Stimulated activated naive CD8-positive, alpha-beta T cell treated with anti-CD3 and anti-CD28 coated beads, Interleukin-15, Interleukin-2, amounts not matched to agents 100 ng/mL and 50 ng/mL, for 24 hours (primary cell): ENCODE results near the gene IMMP2L.
A peak's percentile ranks its signal among the peaks of the same experiment; 100 is the strongest.

ENCODE experiments used
- H3K27ac Mint-ChIP-seq: one replicate; pipeline ENCODE4 v1.8.0; 2021; ENCODE audit warnings: mild to moderate bottlenecking, mixed read lengths
- H3K27me3 Mint-ChIP-seq: one replicate; pipeline ENCODE4 v1.8.0; 2021; ENCODE audit warnings: mixed read lengths
- H3K36me3 Mint-ChIP-seq: one replicate; pipeline ENCODE4 v1.8.0; 2021; ENCODE audit warnings: low read depth, mixed read lengths
- H3K4me1 Mint-ChIP-seq: one replicate; pipeline ENCODE4 v1.8.0; 2021; ENCODE audit warnings: low read depth, mixed read lengths
- H3K4me3 Mint-ChIP-seq: one replicate; pipeline ENCODE4 v1.8.0; 2021; ENCODE audit warnings: mild to moderate bottlenecking, mixed read lengths
- H3K9me3 Mint-ChIP-seq: one replicate; pipeline ENCODE4 v1.8.0; 2021; ENCODE audit warnings: mixed read lengths

IMMP2L gene

GRCh38 chr7:111009526-111010040 lies 552.7 kb downstream of the IMMP2L start:
- no peaks in the 10 kb centered on the region for H3K9me3 Mint-ChIP-seq
- H3K4me3 Mint-ChIP-seq, result peak overlapping the region; percentile 30
- H3K27ac Mint-ChIP-seq, result peak overlapping the region; percentile 64
- H3K4me1 Mint-ChIP-seq, result peaks cover 10% of the 10 kb centered on the region
- H3K36me3 Mint-ChIP-seq, result no peaks in the 10 kb centered on the region
- H3K27me3 Mint-ChIP-seq, result no peaks in the 10 kb centered on the region

DNA sequence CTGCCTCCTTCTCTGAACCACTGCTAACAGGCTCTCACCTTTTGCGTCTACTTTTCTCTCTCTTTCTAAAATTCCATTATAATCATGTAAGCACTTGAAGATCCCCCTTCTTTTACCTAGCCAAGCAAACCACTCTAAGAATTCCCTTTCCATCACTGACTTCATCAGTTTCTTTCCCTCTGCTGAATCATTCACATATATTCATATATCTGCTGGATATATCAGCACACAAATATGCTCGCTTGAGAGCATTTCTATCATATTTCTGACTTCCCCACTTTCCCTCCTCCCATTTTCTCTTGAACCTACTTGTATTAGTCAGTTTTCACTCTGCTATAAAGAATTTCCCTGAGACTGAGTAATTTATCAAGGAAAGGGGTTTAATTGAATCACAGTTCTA lies 555.6 kb downstream of the IMMP2L start:
- H3K4me3 Mint-ChIP-seq, result no peak overlapping the region
- H3K36me3 Mint-ChIP-seq, result peaks cover 4% of the 10 kb centered on the region
- no peak overlapping the region for H3K27ac Mint-ChIP-seq

GRCh38 chr7:111006040-111006439 lies 556.3 kb downstream of the IMMP2L start:
- H3K27ac Mint-ChIP-seq, result no peak overlapping the region
- peaks cover 24% of the 10 kb centered on the region for H3K4me1 Mint-ChIP-seq
- no peaks in the 10 kb centered on the region for H3K27me3 Mint-ChIP-seq
- H3K9me3 Mint-ChIP-seq, result no peaks in the 10 kb centered on the region
- H3K36me3 Mint-ChIP-seq, result peaks cover 4% of the 10 kb centered on the region
- no peak overlapping the region for H3K4me3 Mint-ChIP-seq

More for the DNA sequence above, 555.6 kb downstream of the IMMP2L start:
- Mint-ChIP-seq H3K9me3 (no peaks in the 10 kb centered on the region), H3K27me3 (no peaks in the 10 kb centered on the region), H3K4me1 (peaks cover 20% of the 10 kb centered on the region)

DNA sequence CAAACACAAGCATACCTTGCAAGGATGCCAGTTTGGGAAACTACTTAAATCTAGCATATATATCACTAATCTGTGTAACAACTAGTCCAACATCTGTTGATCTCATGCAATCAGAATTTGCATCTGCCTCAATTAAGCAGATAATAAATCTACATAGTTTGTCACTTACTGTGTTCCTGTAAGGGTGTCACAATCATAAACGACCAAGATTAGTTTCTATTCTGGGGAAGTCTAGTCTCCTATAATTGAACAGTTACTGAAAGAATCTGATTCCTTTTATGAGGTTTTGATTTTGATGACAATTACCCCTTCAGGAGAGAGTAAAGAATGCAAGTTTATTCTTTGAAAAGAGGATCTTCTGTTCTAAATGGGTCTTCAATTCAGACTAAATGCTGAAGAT lies 556.8 kb downstream of the IMMP2L start:
- H3K36me3 Mint-ChIP-seq, result peaks cover 4% of the 10 kb centered on the region
- H3K4me1 Mint-ChIP-seq, result peaks cover 24% of the 10 kb centered on the region
- no peaks in the 10 kb centered on the region for H3K9me3 Mint-ChIP-seq
- no peak overlapping the region for H3K27ac Mint-ChIP-seq
- no peaks in the 10 kb centered on the region for H3K27me3 Mint-ChIP-seq
- H3K4me3 Mint-ChIP-seq, result no peak overlapping the region

- peak overlapping the region; percentile 36 for H3K4me3 Mint-ChIP-seq
Observed at GRCh38 chr7:111004310-111004901, 557.9 kb downstream of the IMMP2L start.

DNA sequence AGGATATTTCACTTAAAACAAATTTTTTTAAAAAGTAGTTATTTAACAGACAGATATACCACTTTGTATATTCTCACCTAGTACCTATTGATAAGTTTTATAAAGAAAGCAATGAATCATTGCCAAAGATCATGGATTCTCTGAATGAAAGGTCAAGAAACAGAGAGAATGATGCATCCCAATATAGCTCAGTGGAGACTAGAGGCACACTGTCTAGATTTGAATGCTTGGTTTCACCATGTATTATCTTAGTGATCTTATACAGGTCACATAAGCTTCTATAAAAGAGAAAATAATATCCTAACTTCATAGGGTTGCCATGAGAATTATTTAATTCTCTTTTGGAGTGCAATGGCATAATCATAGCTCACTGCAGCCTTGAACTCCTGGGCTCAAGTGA lies 558.4 kb downstream of the IMMP2L start:
- Mint-ChIP-seq H3K4me1 (peaks cover 24% of the 10 kb centered on the region), H3K27me3 (no peaks in the 10 kb centered on the region), H3K27ac (peak overlapping the region; percentile 86), H3K4me3 (no peak overlapping the region), H3K36me3 (peaks cover 4% of the 10 kb centered on the region), H3K9me3 (peaks cover 10% of the 10 kb centered on the region)

More at GRCh38 chr7:111004310-111004901, 557.9 kb downstream of the IMMP2L start:
- Mint-ChIP-seq H3K4me1 (peaks cover 24% of the 10 kb centered on the region), H3K9me3 (peaks cover 8% of the 10 kb centered on the region), H3K36me3 (peaks cover 4% of the 10 kb centered on the region), H3K27me3 (no peaks in the 10 kb centered on the region), H3K27ac (peak overlapping the region; percentile 86)

DNA sequence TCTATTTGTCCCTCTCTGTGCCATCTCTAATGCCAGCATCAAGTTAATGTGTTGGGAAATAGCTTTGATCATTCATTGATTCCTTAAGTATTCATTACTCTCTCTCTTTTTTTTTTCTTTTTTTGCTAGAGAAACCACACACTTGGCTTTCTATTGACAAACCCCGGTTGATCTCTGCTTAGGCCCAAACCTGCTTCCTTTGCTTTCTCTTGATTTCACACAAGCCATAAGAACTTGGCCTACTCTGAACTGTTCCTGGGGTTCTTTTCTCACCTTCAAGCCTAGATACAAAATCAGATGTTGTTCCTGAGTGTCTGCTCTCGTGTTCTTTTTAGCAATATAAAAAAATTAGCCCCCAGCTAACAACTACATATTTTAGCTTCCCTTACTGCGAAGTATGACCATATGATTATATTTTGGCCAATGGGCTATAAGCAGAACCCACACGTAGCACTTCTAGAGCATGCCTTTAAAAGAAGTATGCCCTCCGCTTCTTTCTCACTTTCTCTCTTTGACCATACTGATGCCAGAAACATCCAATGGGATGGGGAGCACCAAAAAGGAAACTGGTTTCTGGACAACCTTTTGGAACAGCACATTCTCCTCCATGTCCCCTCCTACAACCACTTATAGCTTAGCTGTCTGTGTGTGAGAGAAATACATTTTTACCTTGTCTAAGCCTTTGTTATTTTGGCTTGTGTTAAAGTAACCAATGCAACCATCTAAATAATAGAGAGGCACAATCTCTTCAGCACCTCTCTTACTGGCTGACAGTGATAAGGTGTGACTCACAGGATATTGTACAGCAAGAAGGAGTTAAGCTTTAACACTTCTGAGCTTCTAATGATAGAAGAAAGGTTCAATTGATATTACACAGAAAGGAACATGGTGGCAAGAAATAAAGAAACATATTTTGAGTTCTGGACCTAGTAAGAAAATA lies 568.0 kb downstream of the IMMP2L start:
- H3K36me3 Mint-ChIP-seq, result no peaks in the 10 kb centered on the region
- peak overlapping the region; percentile 12 for H3K27ac Mint-ChIP-seq
- no peak overlapping the region for H3K4me3 Mint-ChIP-seq
- H3K27me3 Mint-ChIP-seq, result no peaks in the 10 kb centered on the region
- peaks cover 33% of the 10 kb centered on the region for H3K4me1 Mint-ChIP-seq
- H3K9me3 Mint-ChIP-seq, result peaks cover 1% of the 10 kb centered on the region

GRCh38 chr7:110988890-110989501 lies 573.3 kb downstream of the IMMP2L start:
- no peaks in the 10 kb centered on the region for H3K9me3 Mint-ChIP-seq
- H3K36me3 Mint-ChIP-seq, result no peaks in the 10 kb centered on the region
- H3K27ac Mint-ChIP-seq, result no peak overlapping the region
- no peaks in the 10 kb centered on the region for H3K27me3 Mint-ChIP-seq
- H3K4me3 Mint-ChIP-seq, result no peak overlapping the region
- H3K4me1 Mint-ChIP-seq, result peaks cover 28% of the 10 kb centered on the region

- H3K36me3 Mint-ChIP-seq, result no peaks in the 10 kb centered on the region
- H3K4me3 Mint-ChIP-seq, result no peak overlapping the region
- no peaks in the 10 kb centered on the region for H3K27me3 Mint-ChIP-seq
- H3K9me3 Mint-ChIP-seq, result no peaks in the 10 kb centered on the region
- H3K27ac Mint-ChIP-seq, result no peak overlapping the region
- H3K4me1 Mint-ChIP-seq, result peaks cover 28% of the 10 kb centered on the region
Observed at GRCh38 chr7:110988348-110988747, 573.9 kb downstream of the IMMP2L start.

- H3K9me3 Mint-ChIP-seq, result no peaks in the 10 kb centered on the region
- H3K27me3 Mint-ChIP-seq, result no peaks in the 10 kb centered on the region
- no peaks in the 10 kb centered on the region for H3K36me3 Mint-ChIP-seq
- H3K4me1 Mint-ChIP-seq, result peaks cover 22% of the 10 kb centered on the region
- H3K27ac Mint-ChIP-seq, result no peak overlapping the region
- H3K4me3 Mint-ChIP-seq, result no peak overlapping the region
Observed at GRCh38 chr7:110987127-110987693, 575.1 kb downstream of the IMMP2L start.

DNA sequence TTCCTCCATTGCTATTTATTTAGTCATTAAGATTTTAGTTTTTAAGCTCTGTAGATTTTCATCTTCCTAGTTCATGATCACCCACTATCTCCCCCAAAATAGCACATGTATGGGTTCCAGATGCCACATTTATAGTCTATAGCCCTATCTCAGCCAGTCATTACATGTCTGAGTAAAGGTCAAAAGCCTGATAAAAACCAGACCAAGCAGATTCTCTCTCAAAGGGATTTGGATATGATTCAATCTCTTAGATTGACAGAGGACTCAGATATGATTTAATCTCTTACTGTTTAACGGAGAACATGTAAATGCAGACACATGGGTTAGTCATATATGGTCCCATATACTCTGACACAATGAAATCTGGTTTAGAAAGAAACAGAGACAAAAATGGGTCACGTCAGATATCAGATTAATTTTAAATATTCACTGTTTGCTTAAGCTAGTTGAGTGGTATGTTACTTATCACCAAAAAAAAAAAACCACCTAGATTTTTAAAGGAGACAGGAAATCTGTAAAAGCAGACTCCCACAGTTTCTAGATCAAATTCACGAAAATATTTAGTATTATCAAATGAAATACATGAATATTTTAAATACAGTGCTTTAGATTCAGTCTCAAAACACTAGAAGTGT lies 578.4 kb downstream of the IMMP2L start:
- Mint-ChIP-seq H3K4me3 (no peak overlapping the region), H3K36me3 (no peaks in the 10 kb centered on the region)

GRCh38 chr7:110977127-110977737 lies 585.1 kb downstream of the IMMP2L start:
- peak overlapping the region; percentile 40 for H3K4me3 Mint-ChIP-seq
- H3K36me3 Mint-ChIP-seq, result no peaks in the 10 kb centered on the region

More for the DNA sequence above, 578.4 kb downstream of the IMMP2L start:
- H3K9me3 Mint-ChIP-seq, result no peaks in the 10 kb centered on the region
- H3K27ac Mint-ChIP-seq, result no peak overlapping the region
- H3K27me3 Mint-ChIP-seq, result no peaks in the 10 kb centered on the region
- H3K4me1 Mint-ChIP-seq, result peaks cover 26% of the 10 kb centered on the region

GRCh38 chr7:110975486-110975885 lies 586.8 kb downstream of the IMMP2L start:
- no peak overlapping the region for H3K4me3 Mint-ChIP-seq
- no peaks in the 10 kb centered on the region for H3K27me3 Mint-ChIP-seq
- H3K36me3 Mint-ChIP-seq, result no peaks in the 10 kb centered on the region
- no peak overlapping the region for H3K27ac Mint-ChIP-seq
- H3K9me3 Mint-ChIP-seq, result no peaks in the 10 kb centered on the region
- peaks cover 37% of the 10 kb centered on the region for H3K4me1 Mint-ChIP-seq

More at GRCh38 chr7:110977127-110977737, 585.1 kb downstream of the IMMP2L start:
- H3K27ac Mint-ChIP-seq, result peak overlapping the region; percentile 83
- H3K4me1 Mint-ChIP-seq, result peaks cover 40% of the 10 kb centered on the region
- H3K27me3 Mint-ChIP-seq, result no peaks in the 10 kb centered on the region
- no peaks in the 10 kb centered on the region for H3K9me3 Mint-ChIP-seq

DNA sequence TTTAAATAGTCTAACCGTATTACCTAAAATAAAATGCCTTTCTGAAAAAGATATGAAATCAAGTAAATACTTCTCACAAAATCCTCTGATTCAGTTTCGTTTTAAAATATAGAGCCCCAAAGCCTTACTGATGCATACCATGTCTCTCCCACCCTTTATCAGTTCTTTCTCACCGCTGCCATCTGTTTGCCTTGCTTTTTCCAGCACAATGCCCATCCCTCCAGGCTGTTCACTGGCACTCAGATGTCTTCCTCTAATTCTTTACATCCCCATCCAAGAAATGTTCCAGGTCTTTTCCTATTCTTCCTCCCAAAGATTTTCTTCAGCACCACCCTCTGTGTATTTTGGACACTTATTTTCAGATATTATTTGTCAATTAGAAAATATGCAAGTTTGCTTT lies 587.9 kb downstream of the IMMP2L start:
- H3K9me3 Mint-ChIP-seq, result no peaks in the 10 kb centered on the region
- H3K4me1 Mint-ChIP-seq, result peaks cover 37% of the 10 kb centered on the region
- H3K36me3 Mint-ChIP-seq, result no peaks in the 10 kb centered on the region
- no peak overlapping the region for H3K4me3 Mint-ChIP-seq
- no peaks in the 10 kb centered on the region for H3K27me3 Mint-ChIP-seq
- no peak overlapping the region for H3K27ac Mint-ChIP-seq
